ENCODE measurements around the gene LRRC37A3.
"Not testable (repeated sequence)": the region's sequence is repeated elsewhere in the genome, so short reads cannot be mapped to it uniquely, and the experiment has no call there.

Gene LRRC37A3

GRCh38 chr17:64834060-64834459 is 85.2 kb downstream of the LRRC37A3 start:
- not testable (repeated sequence) for H3K4me3 ChIP-seq (ENCODE audit: low read depth, low read length)

GRCh38 chr17:64830631-64831040 is 88.6 kb downstream of the LRRC37A3 start:
- H3K4me3 ChIP-seq (ENCODE audit: low read depth, low read length), result not testable (repeated sequence)

DNA sequence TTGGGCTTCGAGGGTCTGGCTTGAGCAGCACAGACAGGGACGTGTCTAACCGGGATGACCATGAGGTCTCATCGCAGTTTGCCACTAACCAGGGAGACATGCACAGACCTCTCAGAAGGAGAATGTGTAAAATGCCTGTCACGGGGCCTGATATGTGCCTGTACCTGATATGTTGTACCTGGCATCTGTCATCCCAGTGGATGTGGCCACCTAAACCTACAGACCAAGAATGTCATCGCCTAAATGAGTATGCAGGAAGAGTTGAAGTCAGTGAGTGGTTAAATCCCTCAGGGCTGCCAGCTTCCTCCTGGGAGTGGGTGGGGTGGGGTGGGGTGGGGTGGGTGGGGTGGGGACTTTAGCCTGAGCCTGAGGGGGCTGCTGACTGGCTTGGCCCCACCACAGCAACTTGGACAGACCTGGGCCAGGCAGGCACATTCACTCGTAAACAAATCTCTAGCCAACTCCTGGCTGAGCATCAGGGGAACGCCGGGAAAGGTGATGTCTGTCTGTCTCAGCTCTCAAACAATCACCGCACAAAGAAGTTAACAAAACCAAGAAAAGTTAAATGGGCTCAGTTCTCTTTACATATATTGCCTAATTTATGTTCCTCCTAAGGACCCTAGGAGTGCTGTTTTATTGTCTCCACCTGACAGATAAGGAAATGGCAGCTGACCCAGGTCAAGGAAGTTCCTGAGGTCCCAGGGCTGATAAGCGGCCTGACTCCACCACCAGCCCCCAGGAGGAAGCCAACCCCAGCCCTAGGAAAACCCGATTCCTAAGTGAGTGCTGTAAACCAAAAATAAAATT is 89.3 kb downstream of the LRRC37A3 start:
- H3K4me3 ChIP-seq (ENCODE audit: low read depth, low read length), result not testable (repeated sequence)

- H3K4me3 ChIP-seq (ENCODE audit: low read depth, low read length), result not testable (repeated sequence)
Measured at GRCh38 chr17:64829068-64829467, 90.2 kb downstream of the LRRC37A3 start.

DNA sequence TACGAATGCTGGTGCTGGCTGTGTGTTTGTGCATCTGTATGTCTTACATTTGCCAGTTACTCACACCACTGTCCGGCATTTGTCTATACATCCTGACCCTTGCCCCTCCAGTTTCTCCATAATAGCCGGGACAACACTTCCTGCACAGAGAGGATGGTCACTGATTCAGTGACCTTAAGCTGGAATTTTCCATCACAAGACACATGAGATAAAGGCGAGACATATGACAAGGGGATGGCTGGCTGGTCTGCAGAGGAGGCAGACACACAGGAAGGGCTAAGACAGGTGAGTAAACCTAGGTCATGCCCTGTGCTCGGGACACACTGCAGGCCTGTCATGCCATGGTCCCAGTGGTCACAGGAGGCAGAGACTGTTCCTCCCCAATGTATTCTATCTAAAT is 100.4 kb downstream of the LRRC37A3 start:
- H3K4me3 ChIP-seq (ENCODE audit: low read depth, low read length), result not testable (repeated sequence)

- H3K4me3 ChIP-seq (ENCODE audit: low read depth, low read length), result not testable (repeated sequence)
Measured at GRCh38 chr17:64815833-64816198, 103.5 kb downstream of the LRRC37A3 start.

DNA sequence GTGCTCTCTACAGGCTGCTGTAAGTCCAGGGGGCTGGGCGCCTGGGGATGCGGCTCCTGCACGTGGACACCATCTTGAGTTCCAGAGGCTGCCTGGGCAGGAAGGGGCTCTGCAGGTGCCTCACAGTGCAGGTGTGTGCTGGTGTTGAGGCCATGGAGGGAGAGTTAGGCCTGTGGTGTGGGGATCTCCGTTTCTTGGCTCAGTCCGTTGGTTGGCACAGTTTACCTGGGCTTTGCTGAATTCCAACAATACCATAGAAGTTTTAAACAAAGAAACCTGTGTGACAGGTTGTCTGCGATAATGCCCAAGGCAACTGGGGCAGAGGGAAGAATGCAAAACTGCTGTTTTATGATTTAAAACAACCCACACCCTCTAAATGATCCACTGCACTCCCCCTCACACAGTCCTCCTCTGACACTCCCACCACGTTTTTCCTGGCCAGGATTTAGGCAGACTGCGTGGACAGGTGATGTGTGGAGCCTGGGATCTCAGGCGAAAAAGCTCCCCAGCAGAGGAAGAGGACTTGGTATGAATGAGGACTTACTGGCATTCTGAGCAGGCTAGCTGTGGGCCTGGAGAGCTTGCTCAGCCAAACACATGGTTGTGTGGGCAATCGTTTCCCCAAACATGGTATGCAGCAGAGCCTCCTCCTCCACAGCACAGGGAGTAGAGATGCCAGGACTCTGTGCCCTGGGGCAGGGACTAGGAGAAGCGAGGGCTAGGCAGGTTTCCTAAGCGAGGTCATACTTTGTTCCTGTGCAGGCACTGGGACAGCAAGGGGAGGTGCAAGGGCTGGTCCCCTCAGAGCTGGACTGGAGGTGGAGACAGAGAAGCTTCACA is 104.1 kb downstream of the LRRC37A3 start:
- not testable (repeated sequence) for H3K4me3 ChIP-seq (ENCODE audit: low read depth, low read length)

- H3K4me3 ChIP-seq (ENCODE audit: low read depth, low read length), result not testable (repeated sequence)
Measured at GRCh38 chr17:64808178-64808977, 110.9 kb downstream of the LRRC37A3 start.
